ENCODE measurements around the gene CCNK. TPM values are rescaled to one million over a fixed set of nuclear protein-coding genes. Genes with fewer than 3 reads are reported as not detected.

The CCNK gene
- total and polyA plus RNA-seq, 2 of the 13 experiments (the other 11 are each of a cell fraction or from before 2014, with no cell fraction given): 4.9 to 9.7 TPM

DNA sequence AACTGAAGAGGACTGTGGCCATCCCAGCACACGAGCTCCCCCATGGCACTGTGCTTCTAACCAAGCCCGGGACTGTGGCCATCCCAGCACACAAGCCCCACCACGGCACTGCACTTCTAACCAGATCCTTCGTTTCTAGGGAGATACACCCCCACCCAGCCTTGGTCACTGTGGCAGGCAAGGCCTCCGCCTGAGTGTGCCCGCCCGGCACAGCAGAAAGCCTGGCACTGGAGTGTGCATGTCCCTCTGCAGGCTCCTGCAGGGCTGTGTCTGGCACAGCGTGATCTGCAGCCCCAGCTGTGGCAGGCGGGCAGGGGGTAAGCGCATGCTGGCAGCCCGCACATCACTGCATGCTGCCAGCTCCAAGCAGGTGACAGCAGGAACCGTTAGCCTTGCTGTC lies 73.0 kb downstream of the CCNK start (continued):
- TF ChIP-seq NR2F6 (IDR thresholded peaks at IDR 0.05) (no peak), NR2F6 (CRISPR knock-in tag; IDR thresholded peaks at IDR 0.05) (no peak), ZNF782 (CRISPR knock-in tag; IDR thresholded peaks at IDR 0.05; ENCODE audit: borderline replicate concordance) (no peak), POLR2AphosphoS5 (IDR thresholded peaks at IDR 0.05; ENCODE audit: low read depth, low read length) (no peak), ZNF292 (CRISPR knock-in tag; IDR thresholded peaks at IDR 0.05; ENCODE audit: borderline replicate concordance, low read depth) (peak; percentile 8; the same call in 1 of the 2 replicates), HNRNPL (IDR thresholded peaks at IDR 0.05; ENCODE audit: low read depth, low read length) (peak; percentile 97), FIP1L1 (IDR thresholded peaks at IDR 0.05; ENCODE audit: borderline replicate concordance, insufficient read depth, low read depth, low read length) (no peak), TEAD2 (CRISPR knock-in tag; IDR thresholded peaks at IDR 0.05) (no peak), SIN3A (IDR thresholded peaks at IDR 0.05; ENCODE audit: borderline replicate concordance, low read depth, low read length) (no peak), FOXP4 (CRISPR knock-in tag; IDR thresholded peaks at IDR 0.05) (no peak), ZNF138 (CRISPR knock-in tag; IDR thresholded peaks at IDR 0.05; ENCODE audit: low read depth) (0 out of 2 replicates have a peak, but pooled peaks have one; percentile 53), ZNF296 (CRISPR knock-in tag; conservative IDR thresholded peaks at IDR 0.05) (no peak), ZMAT5 (CRISPR knock-in tag; IDR thresholded peaks at IDR 0.05; ENCODE audit: borderline replicate concordance, low read depth) (no peak), ZNF589 (CRISPR knock-in tag; conservative IDR thresholded peaks at IDR 0.05) (no peak), MXD3 (CRISPR knock-in tag; IDR thresholded peaks at IDR 0.05) (no peak)
- TF ChIP-seq, protein P1, sequence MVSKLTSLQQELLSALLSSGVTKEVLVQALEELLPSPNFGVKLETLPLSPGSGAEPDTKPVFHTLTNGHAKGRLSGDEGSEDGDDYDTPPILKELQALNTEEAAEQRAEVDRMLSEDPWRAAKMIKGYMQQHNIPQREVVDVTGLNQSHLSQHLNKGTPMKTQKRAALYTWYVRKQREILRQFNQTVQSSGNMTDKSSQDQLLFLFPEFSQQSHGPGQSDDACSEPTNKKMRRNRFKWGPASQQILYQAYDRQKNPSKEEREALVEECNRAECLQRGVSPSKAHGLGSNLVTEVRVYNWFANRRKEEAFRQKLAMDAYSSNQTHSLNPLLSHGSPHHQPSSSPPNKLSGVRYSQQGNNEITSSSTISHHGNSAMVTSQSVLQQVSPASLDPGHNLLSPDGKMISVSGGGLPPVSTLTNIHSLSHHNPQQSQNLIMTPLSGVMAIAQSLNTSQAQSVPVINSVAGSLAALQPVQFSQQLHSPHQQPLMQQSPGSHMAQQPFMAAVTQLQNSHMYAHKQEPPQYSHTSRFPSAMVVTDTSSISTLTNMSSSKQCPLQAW (CRISPR knock-in tag; IDR thresholded peaks at IDR 0.05): no peak
- TF ChIP-seq, protein P2, sequence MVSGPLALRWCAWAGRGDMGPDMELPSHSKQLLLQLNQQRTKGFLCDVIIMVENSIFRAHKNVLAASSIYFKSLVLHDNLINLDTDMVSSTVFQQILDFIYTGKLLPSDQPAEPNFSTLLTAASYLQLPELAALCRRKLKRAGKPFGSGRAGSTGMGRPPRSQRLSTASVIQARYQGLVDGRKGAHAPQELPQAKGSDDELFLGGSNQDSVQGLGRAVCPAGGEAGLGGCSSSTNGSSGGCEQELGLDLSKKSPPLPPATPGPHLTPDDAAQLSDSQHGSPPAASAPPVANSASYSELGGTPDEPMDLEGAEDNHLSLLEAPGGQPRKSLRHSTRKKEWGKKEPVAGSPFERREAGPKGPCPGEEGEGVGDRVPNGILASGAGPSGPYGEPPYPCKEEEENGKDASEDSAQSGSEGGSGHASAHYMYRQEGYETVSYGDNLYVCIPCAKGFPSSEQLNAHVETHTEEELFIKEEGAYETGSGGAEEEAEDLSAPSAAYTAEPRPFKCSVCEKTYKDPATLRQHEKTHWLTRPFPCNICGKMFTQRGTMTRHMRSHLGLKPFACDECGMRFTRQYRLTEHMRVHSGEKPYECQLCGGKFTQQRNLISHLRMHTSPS (CRISPR knock-in tag; IDR thresholded peaks at IDR 0.05; ENCODE audit: low read depth): peak; percentile 64; the same call in 1 of the 2 replicates
- TF ChIP-seq, protein P3, sequence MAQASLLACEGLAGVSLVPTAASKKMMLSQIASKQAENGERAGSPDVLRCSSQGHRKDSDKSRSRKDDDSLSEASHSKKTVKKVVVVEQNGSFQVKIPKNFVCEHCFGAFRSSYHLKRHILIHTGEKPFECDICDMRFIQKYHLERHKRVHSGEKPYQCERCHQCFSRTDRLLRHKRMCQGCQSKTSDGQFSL (CRISPR knock-in tag; IDR thresholded peaks at IDR 0.05): 0 out of 2 replicates have a peak, but pooled peaks have one; percentile 65
- TF ChIP-seq, protein P4, sequence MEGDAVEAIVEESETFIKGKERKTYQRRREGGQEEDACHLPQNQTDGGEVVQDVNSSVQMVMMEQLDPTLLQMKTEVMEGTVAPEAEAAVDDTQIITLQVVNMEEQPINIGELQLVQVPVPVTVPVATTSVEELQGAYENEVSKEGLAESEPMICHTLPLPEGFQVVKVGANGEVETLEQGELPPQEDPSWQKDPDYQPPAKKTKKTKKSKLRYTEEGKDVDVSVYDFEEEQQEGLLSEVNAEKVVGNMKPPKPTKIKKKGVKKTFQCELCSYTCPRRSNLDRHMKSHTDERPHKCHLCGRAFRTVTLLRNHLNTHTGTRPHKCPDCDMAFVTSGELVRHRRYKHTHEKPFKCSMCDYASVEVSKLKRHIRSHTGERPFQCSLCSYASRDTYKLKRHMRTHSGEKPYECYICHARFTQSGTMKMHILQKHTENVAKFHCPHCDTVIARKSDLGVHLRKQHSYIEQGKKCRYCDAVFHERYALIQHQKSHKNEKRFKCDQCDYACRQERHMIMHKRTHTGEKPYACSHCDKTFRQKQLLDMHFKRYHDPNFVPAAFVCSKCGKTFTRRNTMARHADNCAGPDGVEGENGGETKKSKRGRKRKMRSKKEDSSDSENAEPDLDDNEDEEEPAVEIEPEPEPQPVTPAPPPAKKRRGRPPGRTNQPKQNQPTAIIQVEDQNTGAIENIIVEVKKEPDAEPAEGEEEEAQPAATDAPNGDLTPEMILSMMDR (CRISPR knock-in tag; IDR thresholded peaks at IDR 0.05): 0 out of 2 replicates have a peak, but pooled peaks have one; percentile 19
- TF ChIP-seq, protein P5, sequence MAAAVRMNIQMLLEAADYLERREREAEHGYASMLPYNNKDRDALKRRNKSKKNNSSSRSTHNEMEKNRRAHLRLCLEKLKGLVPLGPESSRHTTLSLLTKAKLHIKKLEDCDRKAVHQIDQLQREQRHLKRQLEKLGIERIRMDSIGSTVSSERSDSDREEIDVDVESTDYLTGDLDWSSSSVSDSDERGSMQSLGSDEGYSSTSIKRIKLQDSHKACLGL (CRISPR knock-in tag; IDR thresholded peaks at IDR 0.05): no peak

All from HepG2 (cell line).